ENCODE results near the gene FAM240A. TPM values are rescaled to one million over a fixed set of nuclear protein-coding genes. Genes with fewer than 3 reads are reported as not detected.

Gene FAM240A
- total and polyA plus RNA-seq, 7 donors = 0.01 to 0.96 (median 0.09) TPM; not detected in 3

DNA sequence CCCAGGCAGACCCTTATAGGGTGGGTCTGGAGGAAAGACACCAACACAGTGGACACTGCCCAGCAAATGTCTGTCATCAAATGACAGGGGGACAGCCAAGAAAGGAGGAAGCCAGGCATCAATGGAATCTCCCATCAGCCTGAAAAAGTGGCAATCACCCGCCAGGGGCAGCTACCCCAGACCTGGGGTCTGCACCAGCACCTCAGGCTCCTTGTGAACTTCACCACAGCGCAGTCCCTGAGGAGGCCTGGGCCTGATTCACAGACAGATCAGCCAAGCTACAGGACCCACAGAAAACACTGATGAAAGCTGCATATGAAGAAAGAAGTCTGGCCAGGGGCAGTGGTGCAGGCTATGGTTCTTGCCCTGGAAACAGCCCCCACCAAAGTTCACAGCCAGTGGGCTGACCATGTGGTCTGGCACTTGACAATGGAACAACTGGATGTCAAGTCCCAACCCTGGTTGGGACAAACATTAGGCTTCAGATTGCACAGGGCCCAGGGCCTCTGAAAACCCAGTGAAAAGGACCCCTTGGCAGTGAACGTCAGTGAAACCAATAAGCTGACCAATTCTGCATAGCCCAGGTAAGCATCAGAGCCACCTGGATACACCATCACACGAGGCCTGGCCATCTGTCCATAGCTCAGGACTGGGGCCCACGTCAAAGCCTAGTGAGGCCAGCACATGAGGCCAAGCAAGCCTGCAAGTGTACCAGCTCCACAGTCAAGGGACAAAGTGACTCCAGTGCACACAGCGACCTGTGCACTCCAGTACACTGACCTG lies 52.1 kb downstream of the FAM240A start:
- ATAC-seq = no peak
- Histone ChIP-seq H3K27ac (no peak overlapping the region), H3K36me3 (ENCODE audit: insufficient read depth in 1 of 2, low read depth in 1 of 2) (no peaks in the 10 kb centered on the region), H3K4me3 (no peak overlapping the region), H3K27me3 (ENCODE audit: insufficient read depth in 3 of 3, low read length in 2 of 3) (no peaks in the 10 kb centered on the region), H3K4me1 (peaks cover 23% of the 10 kb centered on the region), H3K9me3 (no peaks in the 10 kb centered on the region)
- TF ChIP-seq, protein P1, sequence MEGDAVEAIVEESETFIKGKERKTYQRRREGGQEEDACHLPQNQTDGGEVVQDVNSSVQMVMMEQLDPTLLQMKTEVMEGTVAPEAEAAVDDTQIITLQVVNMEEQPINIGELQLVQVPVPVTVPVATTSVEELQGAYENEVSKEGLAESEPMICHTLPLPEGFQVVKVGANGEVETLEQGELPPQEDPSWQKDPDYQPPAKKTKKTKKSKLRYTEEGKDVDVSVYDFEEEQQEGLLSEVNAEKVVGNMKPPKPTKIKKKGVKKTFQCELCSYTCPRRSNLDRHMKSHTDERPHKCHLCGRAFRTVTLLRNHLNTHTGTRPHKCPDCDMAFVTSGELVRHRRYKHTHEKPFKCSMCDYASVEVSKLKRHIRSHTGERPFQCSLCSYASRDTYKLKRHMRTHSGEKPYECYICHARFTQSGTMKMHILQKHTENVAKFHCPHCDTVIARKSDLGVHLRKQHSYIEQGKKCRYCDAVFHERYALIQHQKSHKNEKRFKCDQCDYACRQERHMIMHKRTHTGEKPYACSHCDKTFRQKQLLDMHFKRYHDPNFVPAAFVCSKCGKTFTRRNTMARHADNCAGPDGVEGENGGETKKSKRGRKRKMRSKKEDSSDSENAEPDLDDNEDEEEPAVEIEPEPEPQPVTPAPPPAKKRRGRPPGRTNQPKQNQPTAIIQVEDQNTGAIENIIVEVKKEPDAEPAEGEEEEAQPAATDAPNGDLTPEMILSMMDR (IDR thresholded peaks at IDR 0.05) = no peak
- WGBS, 3 donors = 64 to 80% (median 79%) methylated on average over 6 of the region's 6 CpGs
- DNase-seq = peak in 1 of 2 donors; percentile 45
- intact Hi-C loops (cut with DNase I) = no loop called here

DNA sequence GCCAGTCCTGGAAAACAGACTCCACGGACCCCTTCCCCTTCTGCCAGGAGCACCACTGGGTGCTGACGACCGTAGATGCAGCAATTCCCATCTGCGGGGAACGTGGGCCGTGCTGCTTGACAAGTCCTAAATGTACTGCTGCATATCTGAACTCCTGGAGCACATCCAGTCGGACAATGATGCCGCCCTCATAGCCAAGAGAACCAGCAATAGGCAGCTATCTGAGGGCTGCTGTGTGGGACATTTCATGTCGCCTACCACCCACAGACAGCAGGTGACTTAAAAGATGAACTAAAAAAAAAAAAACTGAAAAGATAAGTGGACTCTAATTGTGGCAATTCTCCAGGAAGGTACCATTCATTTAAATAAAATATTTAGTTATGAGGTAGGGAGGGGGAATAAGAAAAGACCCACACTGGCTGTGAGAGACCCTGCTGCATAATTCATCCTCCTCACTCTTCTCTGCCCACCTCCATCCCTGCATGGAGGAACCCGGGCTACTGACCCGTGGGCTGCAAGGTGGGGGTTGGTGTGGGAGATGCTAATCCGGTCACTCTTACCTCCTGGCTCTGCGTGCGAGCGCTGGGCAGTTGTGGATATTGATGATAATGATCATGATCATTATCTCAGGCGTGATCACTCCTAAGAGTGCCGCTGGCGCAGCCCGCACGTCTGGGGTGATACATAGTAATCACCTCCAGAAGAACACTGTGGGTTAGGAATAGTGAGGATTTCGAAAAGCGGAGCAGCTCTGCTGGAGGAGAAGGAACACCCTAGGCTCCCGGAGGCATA lies 52.8 kb downstream of the FAM240A start:
- DNase-seq (no peak), ATAC-seq (no peak)
- no peaks in the 10 kb centered on the region for H3K9me3 ChIP-seq
- H3K27ac ChIP-seq = no peak overlapping the region
- H3K4me3 ChIP-seq = no peak overlapping the region
- no peaks in the 10 kb centered on the region for H3K36me3 ChIP-seq (ENCODE audit: insufficient read depth in 1 of 2, low read depth in 1 of 2)
- TF ChIP-seq, protein P1 (IDR thresholded peaks at IDR 0.05) = no peak
- WGBS, 3 donors = 67 to 82% (median 70%) methylated on average over 23 of the region's 23 CpGs
- intact Hi-C loops (cut with DNase I) = no loop called here
- H3K4me1 ChIP-seq = peaks cover 23% of the 10 kb centered on the region
- no peaks in the 10 kb centered on the region for H3K27me3 ChIP-seq (ENCODE audit: insufficient read depth in 3 of 3, low read length in 2 of 3)

GRCh38 chr3:46665763-46666452 lies 53.6 kb downstream of the FAM240A start:
- no peaks in the 10 kb centered on the region for H3K27me3 ChIP-seq (ENCODE audit: insufficient read depth in 3 of 3, low read length in 2 of 3)
- DNase-seq (peak in 1 of 2 donors; percentile 44), ATAC-seq (no peak)
- 82 to 88% (median 83%) methylated on average over 9 of the region's 9 CpGs for WGBS, 3 donors
- H3K4me1 ChIP-seq = peaks cover 18% of the 10 kb centered on the region
- TF ChIP-seq, protein P1 (IDR thresholded peaks at IDR 0.05) = no peak
- H3K9me3 ChIP-seq = no peaks in the 10 kb centered on the region
- no peak overlapping the region for H3K4me3 ChIP-seq
- H3K27ac ChIP-seq = no peak overlapping the region
- H3K36me3 ChIP-seq (ENCODE audit: insufficient read depth in 1 of 2, low read depth in 1 of 2) = peaks cover 0 to 7% of the 10 kb centered on the region in 2 donors
- intact Hi-C loops (cut with DNase I) = no loop called here

- Histone ChIP-seq H3K27me3 (ENCODE audit: insufficient read depth in 3 of 3, low read length in 2 of 3) (no peaks in the 10 kb centered on the region), H3K36me3 (ENCODE audit: insufficient read depth in 1 of 2, low read depth in 1 of 2) (peaks cover 0 to 13% of the 10 kb centered on the region in 2 donors), H3K4me1 (peaks cover 15% of the 10 kb centered on the region), H3K9me3 (no peaks in the 10 kb centered on the region), H3K27ac (no peak overlapping the region), H3K4me3 (no peak overlapping the region)
- WGBS, 3 donors = 60 to 77% (median 70%) methylated on average over 7 of the region's 7 CpGs
- intact Hi-C loops (cut with DNase I) = no loop called here
- ATAC-seq (no peak), DNase-seq (peak in 1 of 2 donors; percentile 44)
- TF ChIP-seq, protein P1 (IDR thresholded peaks at IDR 0.05) = no peak
Observed at GRCh38 chr3:46666453-46666845, 54.1 kb downstream of the FAM240A start.
